ENCODE data around the gene PDK2.
A peak's percentile ranks its signal among the peaks of the same experiment; 100 is the strongest.

PDK2 gene

DNA sequence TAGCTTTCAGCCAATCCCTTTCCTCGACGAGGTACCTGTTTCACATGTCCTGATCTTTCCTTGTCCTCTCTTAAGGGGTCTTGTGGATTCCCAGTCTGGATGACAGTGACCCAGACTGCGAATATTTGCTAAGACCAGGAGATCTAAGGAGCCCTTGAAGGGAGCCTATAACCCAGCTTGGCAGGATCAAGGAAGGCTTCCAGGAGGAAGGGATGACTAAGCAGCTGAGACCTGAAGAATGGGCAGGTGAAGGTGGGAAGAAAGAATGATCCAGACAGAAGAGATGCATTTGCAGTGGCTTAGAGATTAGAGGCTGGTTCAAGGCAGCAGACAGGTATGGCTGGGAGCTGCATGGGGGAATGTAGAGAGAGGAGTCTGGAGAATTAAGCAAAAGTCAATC is 1.9 kb upstream of the PDK2 start:
- DNase-seq (no peak), ATAC-seq (replicated peaks) (no peak)
- H3K4me1 Mint-ChIP-seq (ENCODE audit: low read depth in 2 of 2) = peaks cover 20 to 30% of the 10 kb centered on the region in 2 donors
- peaks cover 16% of the 10 kb centered on the region for H3K36me3 Mint-ChIP-seq (ENCODE audit: insufficient read depth)
- H3K27me3 Mint-ChIP-seq = peaks cover 0 to 7% of the 10 kb centered on the region in 2 donors
- H3K4me3 Mint-ChIP-seq = peak overlapping the region in 1 of 2 donors; percentile 6
- H3K9me3 Mint-ChIP-seq = no peaks in the 10 kb centered on the region
- peak overlapping the region in 1 of 2 donors; percentile 93 for H3K27ac Mint-ChIP-seq

DNA sequence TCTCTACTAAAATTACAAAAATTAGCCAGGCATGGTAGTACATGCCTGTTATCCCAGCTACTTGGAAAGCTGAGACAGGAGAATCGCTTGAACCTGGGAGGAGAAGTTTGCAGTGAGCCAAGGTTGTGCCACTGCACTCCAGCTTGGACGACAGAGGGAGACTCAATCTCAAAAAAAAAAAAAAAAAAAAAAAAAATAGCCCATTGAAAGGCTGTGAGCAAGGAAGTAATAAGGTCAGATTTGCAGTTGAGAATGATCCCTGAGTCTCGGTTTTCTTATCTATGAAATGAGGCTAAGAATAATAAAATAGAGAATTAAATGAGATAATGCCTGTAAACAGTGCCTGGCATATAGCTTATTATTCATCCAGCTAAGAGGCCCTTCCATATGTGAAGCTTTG is 1.3 kb upstream of the PDK2 start:
- Mint-ChIP-seq H3K4me1 (ENCODE audit: low read depth in 2 of 2) (peaks cover 23 to 35% of the 10 kb centered on the region in 2 donors), H3K4me3 (peak overlapping the region; percentile 94 to 95), H3K9me3 (no peaks in the 10 kb centered on the region), H3K27me3 (peaks cover 0 to 7% of the 10 kb centered on the region in 2 donors), H3K36me3 (ENCODE audit: insufficient read depth) (peaks cover 16% of the 10 kb centered on the region), H3K27ac (peak overlapping the region; percentile 89 to 93)
- no peak for ATAC-seq (replicated peaks)
- no peak for DNase-seq

DNA sequence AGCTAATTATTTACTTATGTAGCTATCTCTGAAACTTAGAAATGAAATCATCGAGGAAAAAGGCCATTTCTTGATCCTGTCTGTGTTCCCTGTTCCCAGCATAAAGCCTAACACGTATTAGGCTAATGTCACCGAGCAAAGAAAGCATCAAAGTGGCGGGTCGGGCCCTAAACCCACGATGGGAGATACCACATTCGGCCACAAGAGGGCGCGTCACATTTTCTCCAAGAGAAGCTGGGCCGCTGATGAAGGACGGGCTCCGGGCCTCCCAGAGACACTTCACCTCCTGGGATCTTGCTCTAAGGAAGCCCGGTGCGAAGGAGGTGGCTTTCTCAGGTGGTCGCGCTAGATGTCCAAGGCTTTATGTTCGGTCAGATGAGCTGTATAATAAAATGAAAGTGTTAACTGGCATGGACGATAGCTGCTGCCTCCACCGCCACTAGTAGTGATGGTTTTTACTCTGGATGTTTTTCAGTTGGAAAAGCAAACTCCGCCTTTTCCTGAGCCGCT is 853 bp upstream of the PDK2 start:
- Mint-ChIP-seq H3K9me3 (no peaks in the 10 kb centered on the region), H3K27ac (peak overlapping the region; percentile 89 to 93), H3K36me3 (ENCODE audit: insufficient read depth) (peaks cover 16% of the 10 kb centered on the region), H3K27me3 (peaks cover 0 to 7% of the 10 kb centered on the region in 2 donors), H3K4me1 (ENCODE audit: low read depth in 2 of 2) (peaks cover 23 to 38% of the 10 kb centered on the region in 2 donors), H3K4me3 (peak overlapping the region; percentile 94 to 95)
- ATAC-seq (replicated peaks) = peak; percentile 48
- peak; percentile 87 to 93 (median 90) for DNase-seq

DNA sequence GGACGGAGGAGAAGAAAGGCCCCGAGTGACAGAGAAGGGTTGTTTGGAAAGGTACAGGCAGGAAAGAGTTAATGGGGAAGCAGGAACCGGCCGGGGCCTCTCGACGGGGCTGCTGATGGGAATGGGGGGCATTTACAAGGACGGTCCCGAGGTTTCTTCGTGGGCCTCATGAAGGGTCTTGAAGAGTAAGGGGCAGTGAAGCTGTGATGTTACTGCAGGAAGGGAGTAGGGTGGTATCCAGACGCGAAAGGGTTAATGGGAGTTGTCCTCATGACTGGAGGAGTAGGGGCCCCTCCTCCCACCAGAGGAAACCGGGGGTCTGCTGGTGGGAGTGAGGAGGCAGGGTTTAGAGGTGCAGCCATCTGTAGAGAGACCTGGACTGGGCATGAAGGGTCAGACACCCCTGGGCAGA is 481 bp downstream of the PDK2 start:
- H3K9me3 Mint-ChIP-seq = no peaks in the 10 kb centered on the region
- peaks cover 0 to 5% of the 10 kb centered on the region in 2 donors for H3K27me3 Mint-ChIP-seq
- DNase-seq (no peak), ATAC-seq (replicated peaks) (no peak)
- H3K4me1 Mint-ChIP-seq (ENCODE audit: low read depth in 2 of 2) = peaks cover 35 to 45% of the 10 kb centered on the region in 2 donors
- peak overlapping the region; percentile 89 to 93 for H3K27ac Mint-ChIP-seq
- peak overlapping the region; percentile 94 to 95 for H3K4me3 Mint-ChIP-seq
- peaks cover 16% of the 10 kb centered on the region for H3K36me3 Mint-ChIP-seq (ENCODE audit: insufficient read depth)

DNA sequence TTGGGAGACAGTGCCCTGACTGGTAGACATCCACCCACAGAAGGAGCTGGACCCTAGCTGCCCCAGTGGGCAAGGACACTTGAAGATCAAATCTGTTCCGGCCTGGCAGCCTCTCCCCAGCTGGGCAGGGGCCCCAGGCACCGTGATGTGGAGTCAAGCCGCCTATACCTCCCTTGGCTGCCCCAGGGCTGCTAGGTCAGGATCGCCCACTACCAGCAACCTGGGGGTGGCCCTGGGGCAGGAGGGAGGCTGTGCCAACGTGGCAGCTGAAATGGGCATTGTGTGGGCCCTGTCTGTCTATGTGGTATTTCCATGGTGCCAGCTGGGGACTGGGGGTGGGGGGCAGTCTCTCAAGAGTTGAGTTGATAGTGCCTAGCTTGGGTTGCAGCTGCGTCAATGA is 941 bp downstream of the PDK2 start:
- peaks cover 36 to 46% of the 10 kb centered on the region in 2 donors for H3K4me1 Mint-ChIP-seq (ENCODE audit: low read depth in 2 of 2)
- H3K4me3 Mint-ChIP-seq = peak overlapping the region; percentile 94 to 95
- peak overlapping the region; percentile 89 to 93 for H3K27ac Mint-ChIP-seq
- H3K9me3 Mint-ChIP-seq = no peaks in the 10 kb centered on the region
- peaks cover 0 to under 1% of the 10 kb centered on the region in 2 donors for H3K27me3 Mint-ChIP-seq
- ATAC-seq (replicated peaks) = no peak
- DNase-seq = no peak
- peaks cover 16% of the 10 kb centered on the region for H3K36me3 Mint-ChIP-seq (ENCODE audit: insufficient read depth)

DNA sequence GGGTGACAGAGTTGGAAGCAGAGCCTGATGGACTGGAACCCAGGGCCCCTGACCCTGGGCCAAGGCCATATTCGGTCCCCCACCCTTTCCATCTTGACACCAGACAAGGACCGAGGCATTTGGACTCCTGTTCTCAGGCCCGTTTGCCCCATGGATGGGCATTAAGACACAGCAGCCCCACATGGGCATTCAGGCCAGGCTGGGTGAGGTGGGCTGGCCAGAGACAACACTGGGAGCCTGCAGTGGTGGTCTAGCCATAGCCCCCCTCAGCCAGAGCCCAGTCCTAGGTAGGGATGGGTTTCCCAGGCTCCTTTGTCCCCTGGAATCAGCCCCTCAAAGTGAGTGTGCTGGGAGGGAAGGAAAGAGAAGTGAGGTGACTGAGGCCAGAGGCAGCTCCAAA is 1.6 kb downstream of the PDK2 start:
- H3K36me3 Mint-ChIP-seq (ENCODE audit: insufficient read depth) = peaks cover 16% of the 10 kb centered on the region
- DNase-seq = no peak
- H3K4me3 Mint-ChIP-seq = peak overlapping the region in 1 of 2 donors; percentile 94
- peak overlapping the region in 1 of 2 donors; percentile 93 for H3K27ac Mint-ChIP-seq
- peaks cover 36 to 46% of the 10 kb centered on the region in 2 donors for H3K4me1 Mint-ChIP-seq (ENCODE audit: low read depth in 2 of 2)
- no peaks in the 10 kb centered on the region for H3K9me3 Mint-ChIP-seq
- ATAC-seq (replicated peaks) = no peak
- no peaks in the 10 kb centered on the region for H3K27me3 Mint-ChIP-seq

DNA sequence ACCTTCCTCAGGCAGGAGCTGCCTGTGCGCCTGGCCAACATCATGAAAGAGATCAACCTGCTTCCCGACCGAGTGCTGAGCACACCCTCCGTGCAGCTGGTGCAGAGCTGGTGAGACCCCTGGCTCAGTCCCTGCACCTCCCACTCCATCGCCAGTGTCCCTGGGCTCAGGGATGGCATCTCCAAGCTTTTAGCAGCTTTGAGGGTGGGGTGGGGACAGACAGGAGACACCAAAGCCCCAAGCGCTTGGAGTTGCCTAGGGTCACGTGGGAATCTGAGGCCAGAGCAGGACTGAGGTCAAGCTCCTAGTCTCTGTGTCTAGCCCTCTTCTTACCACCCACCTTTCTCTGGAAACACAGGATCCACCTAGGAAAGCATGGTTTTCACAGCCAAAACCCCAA is 2.3 kb downstream of the PDK2 start:
- Mint-ChIP-seq H3K27me3 (no peaks in the 10 kb centered on the region), H3K9me3 (no peaks in the 10 kb centered on the region), H3K4me1 (ENCODE audit: low read depth in 2 of 2) (peaks cover 37 to 46% of the 10 kb centered on the region in 2 donors), H3K4me3 (no peak overlapping the region), H3K36me3 (ENCODE audit: insufficient read depth) (peaks cover 16% of the 10 kb centered on the region), H3K27ac (peak overlapping the region in 1 of 2 donors; percentile 93)
- ATAC-seq (replicated peaks) (no peak), DNase-seq (no peak)

DNA sequence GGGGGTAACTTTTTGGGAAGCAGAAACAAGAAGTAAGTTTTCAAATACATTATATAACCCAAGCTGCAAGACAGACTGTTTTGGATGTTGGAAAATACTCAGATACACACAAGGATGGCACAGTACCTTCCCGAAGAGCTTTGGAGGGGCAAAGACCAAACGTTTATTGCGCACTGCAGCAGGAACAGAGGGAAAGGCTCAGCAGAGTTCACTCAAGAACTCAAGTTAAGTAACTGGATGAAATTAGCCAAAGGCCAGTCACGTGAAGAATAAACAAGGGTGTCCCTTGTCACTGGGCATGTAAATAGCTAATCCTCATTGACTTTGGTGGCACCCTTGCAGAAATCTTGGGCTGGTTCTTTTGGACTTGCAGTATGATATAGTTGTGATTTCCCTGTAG is 2.8 kb downstream of the PDK2 start:
- DNase-seq = no peak
- Mint-ChIP-seq H3K27ac (no peak overlapping the region), H3K27me3 (no peaks in the 10 kb centered on the region)

DNA sequence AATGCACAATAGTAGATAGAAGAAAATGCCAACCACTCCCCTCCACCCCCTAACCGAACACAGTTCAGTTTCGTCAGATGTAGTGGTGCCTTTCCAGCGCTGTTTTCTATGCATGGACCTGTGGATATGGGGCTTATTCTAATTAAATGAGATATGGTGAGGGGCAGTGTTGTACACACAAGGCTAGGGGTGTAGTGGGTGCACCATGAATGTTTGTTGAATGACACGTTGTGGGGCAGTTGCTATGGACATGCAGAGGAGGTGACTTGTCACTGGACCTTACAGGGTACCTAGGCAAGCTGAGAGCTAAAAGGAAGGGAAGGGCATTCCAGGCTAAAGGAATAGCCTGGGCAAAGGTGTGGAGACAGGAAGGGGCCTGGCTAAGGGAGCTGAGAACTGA is 3.4 kb downstream of the PDK2 start:
- Mint-ChIP-seq H3K36me3 (ENCODE audit: insufficient read depth) (peaks cover 13% of the 10 kb centered on the region), H3K9me3 (no peaks in the 10 kb centered on the region), H3K4me1 (ENCODE audit: low read depth in 2 of 2) (peaks cover 42 to 46% of the 10 kb centered on the region in 2 donors)

More for the DNA sequence above, 2.8 kb downstream of the PDK2 start:
- H3K9me3 Mint-ChIP-seq = no peaks in the 10 kb centered on the region
- H3K4me1 Mint-ChIP-seq (ENCODE audit: low read depth in 2 of 2) = peaks cover 42 to 48% of the 10 kb centered on the region in 2 donors
- ATAC-seq (replicated peaks) = no peak
- no peak overlapping the region for H3K4me3 Mint-ChIP-seq
- H3K36me3 Mint-ChIP-seq (ENCODE audit: insufficient read depth) = peaks cover 16% of the 10 kb centered on the region

DNA sequence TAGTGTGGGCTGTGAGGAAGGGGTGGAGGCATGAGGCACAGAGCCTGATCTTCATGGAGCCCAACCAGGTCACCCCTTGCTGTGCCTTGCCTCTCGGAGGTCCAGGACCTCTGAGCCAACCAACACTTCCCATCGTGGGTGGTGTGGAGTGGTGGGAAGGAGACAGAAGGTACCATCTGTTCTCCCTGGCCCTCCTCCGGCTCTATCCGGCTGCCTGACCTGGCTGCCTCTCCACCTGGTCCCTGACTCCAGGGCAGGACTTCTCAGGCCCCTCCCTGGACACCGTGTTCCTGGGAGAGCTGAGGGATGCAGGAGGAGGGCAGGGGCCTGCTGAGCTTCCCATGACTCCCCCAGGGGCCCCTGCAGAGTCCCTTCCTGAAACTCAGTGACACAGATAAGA is 3.9 kb downstream of the PDK2 start:
- ATAC-seq (replicated peaks) (no peak), DNase-seq (no peak)
- H3K4me1 Mint-ChIP-seq (ENCODE audit: low read depth in 2 of 2) = peaks cover 42 to 46% of the 10 kb centered on the region in 2 donors
- no peak overlapping the region for H3K4me3 Mint-ChIP-seq
- H3K36me3 Mint-ChIP-seq (ENCODE audit: insufficient read depth) = peaks cover 13% of the 10 kb centered on the region
- H3K9me3 Mint-ChIP-seq = no peaks in the 10 kb centered on the region
- H3K27ac Mint-ChIP-seq = peak overlapping the region; percentile 29 to 67
- H3K27me3 Mint-ChIP-seq = no peaks in the 10 kb centered on the region

More for the DNA sequence above, 3.4 kb downstream of the PDK2 start:
- H3K27ac Mint-ChIP-seq = peak overlapping the region; percentile 29 to 67
- no peaks in the 10 kb centered on the region for H3K27me3 Mint-ChIP-seq
- no peak overlapping the region for H3K4me3 Mint-ChIP-seq
- ATAC-seq (replicated peaks) = no peak
- DNase-seq = no peak

DNA sequence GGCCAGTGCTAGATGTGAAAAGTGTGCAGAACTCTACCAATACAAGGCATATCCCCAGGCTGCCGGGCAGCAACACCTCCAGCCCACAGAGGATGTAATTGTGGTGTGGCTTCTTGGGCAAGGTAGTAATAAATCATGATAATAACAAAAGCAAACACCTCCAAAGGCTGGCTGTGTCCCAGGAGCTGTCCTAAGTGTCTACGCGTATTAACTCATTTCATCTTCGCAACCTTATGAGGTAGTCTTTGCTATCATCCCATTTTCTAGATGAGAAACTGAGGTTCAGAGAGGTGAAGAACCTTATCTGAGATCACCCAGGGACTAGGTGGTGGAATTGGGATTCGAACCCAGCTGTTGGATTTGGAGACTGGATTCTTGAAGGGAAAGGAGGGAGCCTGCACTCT is 5.3 kb downstream of the PDK2 start:
- H3K27me3 Mint-ChIP-seq = no peaks in the 10 kb centered on the region
- ATAC-seq (replicated peaks) (no peak), DNase-seq (no peak)
- no peak overlapping the region for H3K4me3 Mint-ChIP-seq
- no peak overlapping the region for H3K27ac Mint-ChIP-seq
- H3K4me1 Mint-ChIP-seq (ENCODE audit: low read depth in 2 of 2) = peaks cover 37 to 38% of the 10 kb centered on the region in 2 donors
- H3K9me3 Mint-ChIP-seq = no peaks in the 10 kb centered on the region
- peaks cover 6% of the 10 kb centered on the region for H3K36me3 Mint-ChIP-seq (ENCODE audit: insufficient read depth)

DNA sequence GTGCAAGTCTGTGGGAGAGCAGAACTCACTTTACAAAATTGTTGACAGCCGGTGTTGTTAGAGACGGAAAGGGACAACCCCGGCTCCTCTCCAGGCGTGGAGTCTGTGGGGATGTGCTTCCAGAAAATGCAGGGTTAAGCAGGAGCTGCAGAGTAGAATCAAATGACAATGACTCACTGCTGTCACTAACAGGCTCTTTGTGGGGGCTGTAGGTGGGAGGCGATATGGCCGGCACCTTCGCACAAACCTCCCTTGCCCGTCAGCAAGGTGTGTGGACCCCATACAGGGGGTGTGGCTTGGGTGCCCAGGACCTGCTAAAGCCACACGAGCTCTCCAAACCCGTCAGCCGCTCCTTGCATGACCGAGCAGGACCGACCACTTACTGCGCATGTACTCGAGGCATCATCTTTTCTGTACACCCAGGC is 5.8 kb downstream of the PDK2 start:
- H3K4me3 Mint-ChIP-seq = no peak overlapping the region
- H3K27me3 Mint-ChIP-seq = no peaks in the 10 kb centered on the region
- no peak overlapping the region for H3K27ac Mint-ChIP-seq
- H3K9me3 Mint-ChIP-seq = no peaks in the 10 kb centered on the region
- H3K4me1 Mint-ChIP-seq (ENCODE audit: low read depth in 2 of 2) = peaks cover 32 to 34% of the 10 kb centered on the region in 2 donors
- ATAC-seq (replicated peaks) (no peak), DNase-seq (no peak)
- peaks cover 4% of the 10 kb centered on the region for H3K36me3 Mint-ChIP-seq (ENCODE audit: insufficient read depth)

DNA sequence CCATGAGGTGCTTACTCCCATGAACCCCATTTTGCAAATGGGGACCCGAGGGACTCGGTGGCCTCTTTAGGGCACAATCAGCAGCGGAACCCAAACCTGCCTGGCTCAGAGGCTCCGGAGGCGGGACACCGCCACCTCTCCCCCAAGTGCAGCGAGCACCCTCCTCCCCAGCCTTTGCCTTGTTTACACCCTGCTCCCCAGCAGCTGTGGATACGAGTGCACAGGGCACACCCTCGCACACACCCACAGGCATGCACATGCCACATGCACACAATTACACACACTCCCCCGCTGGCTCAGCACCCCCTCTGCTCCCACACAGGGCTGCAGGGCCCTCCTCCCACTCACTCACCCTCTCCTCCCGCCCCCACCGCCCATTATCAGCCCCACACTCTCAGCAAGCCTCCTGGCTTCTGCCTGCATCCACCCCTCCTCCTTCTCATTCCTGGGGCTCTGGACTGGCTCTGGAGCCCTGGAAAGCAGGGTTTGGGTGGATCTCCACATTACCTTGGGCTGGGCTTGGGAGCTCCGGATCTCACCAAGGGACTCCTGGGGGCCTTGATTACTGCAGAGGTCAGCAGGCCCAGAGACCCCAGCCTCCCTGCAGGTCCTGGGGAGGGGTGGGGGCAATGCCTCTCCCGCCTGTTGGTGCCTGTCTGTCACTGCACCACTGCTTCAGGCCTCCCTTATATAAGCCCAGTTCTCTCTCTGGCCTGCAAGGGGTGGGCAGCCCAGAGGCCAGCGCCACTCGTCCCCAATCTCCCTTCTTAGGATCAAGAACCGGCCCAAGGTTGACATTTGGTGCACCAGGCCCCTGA is 6.4 kb downstream of the PDK2 start:
- H3K36me3 Mint-ChIP-seq (ENCODE audit: insufficient read depth) = peaks cover 4% of the 10 kb centered on the region
- H3K4me1 Mint-ChIP-seq (ENCODE audit: low read depth in 2 of 2) = peaks cover 29% of the 10 kb centered on the region in 2 donors
- H3K27ac Mint-ChIP-seq = peak overlapping the region in 1 of 2 donors; percentile 25
- H3K27me3 Mint-ChIP-seq = no peaks in the 10 kb centered on the region
- H3K9me3 Mint-ChIP-seq = no peaks in the 10 kb centered on the region
- no peak overlapping the region for H3K4me3 Mint-ChIP-seq
- ATAC-seq (replicated peaks) = no peak
- no peak for DNase-seq
